GM18858 (cell line): ENCODE results near the gene ABCC1.
A peak's percentile ranks its signal among the peaks of the same experiment; 100 is the strongest.
"Not testable (repeated sequence)": the region's sequence is repeated elsewhere in the genome, so short reads cannot be mapped to it uniquely, and the experiment has no call there.

ENCODE experiments used
- ATAC-seq: cut with Tn5 transposase; IDR thresholded peaks from one replicate; pipeline ENCODE4 v1.9.1; 2021; ENCODE audit not compliant: unreplicated experiment

Gene ABCC1

DNA sequence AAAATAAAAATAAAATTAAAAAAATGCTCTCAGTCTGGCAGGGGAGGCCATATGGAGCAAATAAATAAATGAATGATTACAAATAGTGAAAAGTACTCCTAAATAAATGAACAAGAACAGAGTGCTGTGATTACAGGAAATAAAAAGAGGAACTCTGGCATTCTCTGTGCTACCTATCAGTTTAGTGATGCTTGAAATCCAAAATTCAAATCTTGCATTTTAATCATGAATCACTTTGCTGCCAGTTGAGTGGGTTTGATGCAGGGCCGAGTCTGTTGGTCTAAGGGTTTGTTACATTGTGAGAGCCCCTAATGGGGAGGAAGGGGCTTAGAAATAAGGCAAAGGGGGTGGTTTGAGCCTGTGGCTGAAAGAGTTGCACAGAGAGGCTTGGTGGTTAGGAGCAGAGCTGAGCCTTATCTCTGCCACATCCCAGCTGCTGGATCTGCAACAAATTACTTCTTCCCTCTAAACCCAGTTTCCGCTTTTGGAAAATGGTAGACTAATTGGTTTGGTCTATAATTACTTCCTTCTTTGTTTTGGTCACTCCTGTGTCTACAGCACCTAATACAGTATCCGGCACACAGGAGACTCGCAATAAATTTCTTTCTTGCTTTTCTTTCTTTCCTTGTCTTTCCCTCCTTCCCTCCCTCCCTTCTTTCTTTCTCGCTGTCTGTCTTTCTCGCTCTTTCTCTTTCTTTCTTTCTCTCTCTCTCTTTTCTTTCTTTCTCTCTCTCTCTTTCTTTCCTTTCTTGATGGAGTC is 6.3 kb upstream of the ABCC1 start:
- no peak for ATAC-seq

DNA sequence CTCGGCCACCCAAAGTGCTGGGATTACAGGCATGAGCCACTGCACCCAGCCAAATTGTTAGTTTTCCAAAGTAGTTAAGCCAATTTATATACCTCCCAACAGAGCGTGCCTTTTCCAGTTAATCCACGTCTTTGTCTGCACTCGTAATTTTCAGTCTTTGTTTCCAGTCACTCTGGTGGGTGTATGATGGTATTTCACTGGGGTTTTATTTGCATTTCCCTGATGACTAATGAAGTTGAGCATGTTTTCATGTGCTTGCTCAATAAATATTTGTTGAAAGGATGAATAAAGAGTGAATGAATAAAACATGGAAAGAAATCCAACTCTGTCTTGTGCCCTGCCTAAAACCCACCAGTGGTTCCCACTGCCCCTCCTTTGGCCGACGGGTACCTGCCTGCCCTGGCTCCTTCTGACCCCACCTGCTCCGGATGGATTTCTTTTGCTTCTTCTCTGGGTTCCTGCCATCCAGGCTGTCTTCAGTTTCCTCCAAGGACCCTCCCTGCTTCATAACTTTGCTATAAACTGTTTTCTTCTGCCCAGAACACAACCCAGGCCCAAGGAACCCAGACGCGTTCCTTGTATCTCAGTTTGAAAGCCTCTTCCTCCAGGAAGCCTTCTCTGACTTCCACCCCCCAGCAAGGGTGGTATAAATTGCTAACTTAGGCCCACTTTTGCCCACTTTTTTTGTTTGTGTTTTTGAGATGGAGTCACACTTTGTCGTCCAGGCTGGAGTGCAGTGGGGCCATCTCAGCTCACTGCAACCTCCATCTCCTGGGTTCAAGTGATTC is 3.0 kb upstream of the ABCC1 start:
- ATAC-seq, result no peak

DNA sequence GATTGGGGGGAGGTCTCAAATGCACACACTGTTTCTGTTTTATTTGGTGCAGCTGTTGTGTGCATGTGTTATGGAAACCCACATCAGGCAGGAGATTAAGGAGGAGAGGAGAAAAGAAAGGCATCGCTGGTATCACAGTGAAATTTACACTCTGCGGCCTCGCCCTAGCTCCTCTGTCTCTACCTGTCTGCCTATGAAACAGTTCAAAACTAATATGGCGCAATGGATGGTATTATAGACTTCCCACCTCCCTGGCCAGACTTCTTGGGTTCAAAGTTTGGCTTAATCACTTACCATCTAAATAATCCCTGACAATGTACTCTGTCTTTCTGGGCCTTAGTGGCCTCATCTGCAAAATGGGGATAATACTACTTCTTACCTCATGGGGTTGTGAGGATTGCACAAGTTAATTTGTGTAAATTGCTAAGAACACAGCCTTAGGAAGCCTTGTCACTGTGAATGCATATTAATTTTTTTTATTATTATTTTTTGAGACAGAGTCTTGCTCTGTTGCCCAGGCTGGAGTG is 1.4 kb upstream of the ABCC1 start:
- ATAC-seq, result no peak

DNA sequence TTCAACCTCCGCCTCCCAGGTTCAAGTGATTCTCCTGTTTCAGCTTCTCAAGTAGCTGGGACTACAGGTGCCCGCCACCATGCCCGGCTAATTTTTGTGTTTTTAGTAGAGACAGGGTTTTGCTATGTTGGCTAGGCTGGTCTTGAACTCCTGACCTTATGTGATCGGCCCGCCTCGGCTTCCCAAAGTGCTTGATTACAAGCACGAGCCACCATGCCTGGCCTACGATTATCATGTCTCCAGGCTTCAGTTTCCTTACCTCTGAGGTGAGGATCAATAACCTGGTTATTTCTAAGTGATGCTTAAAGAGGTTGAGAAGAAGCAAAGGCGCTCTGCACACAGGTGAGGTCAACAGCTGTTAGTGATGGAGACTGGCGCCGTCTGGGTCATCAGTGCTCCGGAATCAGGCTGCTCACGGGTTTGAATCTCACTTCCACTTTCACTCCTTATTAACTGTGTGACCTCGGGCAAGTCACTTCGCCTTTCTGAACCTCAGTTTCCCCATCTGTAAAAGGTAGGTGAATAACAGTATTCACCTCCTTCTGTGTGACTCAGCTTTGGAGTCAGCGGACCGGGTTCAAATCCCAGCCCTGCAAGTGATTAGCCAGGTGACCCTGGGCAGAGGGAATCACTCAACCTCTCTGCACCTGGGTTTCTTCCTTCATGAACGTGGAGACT is 745 bp upstream of the ABCC1 start:
- ATAC-seq, result no peak

GRCh38 chr16:15950161-15950854 is 892 bp downstream of the ABCC1 start:
- no peak for ATAC-seq

GRCh38 chr16:15950869-15951268 is 1.5 kb downstream of the ABCC1 start:
- no peak for ATAC-seq

GRCh38 chr16:15951852-15952251 is 2.4 kb downstream of the ABCC1 start:
- no peak for ATAC-seq

DNA sequence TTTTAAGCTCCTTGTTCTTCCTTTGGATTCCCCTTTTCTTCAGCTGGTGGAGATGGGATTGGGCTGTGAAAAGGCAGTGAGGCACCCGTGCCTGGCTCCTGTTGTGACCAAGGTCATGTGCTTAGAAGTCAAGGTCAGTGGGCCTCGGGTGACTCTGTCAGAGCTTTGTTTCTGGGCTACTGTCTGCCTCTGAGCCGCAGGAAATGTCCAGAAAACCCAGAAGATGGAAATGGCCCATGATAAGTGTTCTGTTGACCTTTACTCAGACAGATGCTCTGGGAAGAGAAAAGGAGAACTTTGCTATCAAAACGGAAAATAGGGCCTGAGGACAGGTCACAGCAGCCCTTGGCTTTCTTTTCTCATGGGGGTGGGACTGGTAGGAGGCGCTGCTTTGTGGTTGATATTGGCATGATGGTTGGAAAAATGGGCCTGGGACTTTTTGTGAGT is 2.9 kb downstream of the ABCC1 start:
- ATAC-seq, result no peak

- ATAC-seq, result no peak
These were observed 4.1 kb downstream of the ABCC1 start for GRCh38 chr16:15953477-15953876.

DNA sequence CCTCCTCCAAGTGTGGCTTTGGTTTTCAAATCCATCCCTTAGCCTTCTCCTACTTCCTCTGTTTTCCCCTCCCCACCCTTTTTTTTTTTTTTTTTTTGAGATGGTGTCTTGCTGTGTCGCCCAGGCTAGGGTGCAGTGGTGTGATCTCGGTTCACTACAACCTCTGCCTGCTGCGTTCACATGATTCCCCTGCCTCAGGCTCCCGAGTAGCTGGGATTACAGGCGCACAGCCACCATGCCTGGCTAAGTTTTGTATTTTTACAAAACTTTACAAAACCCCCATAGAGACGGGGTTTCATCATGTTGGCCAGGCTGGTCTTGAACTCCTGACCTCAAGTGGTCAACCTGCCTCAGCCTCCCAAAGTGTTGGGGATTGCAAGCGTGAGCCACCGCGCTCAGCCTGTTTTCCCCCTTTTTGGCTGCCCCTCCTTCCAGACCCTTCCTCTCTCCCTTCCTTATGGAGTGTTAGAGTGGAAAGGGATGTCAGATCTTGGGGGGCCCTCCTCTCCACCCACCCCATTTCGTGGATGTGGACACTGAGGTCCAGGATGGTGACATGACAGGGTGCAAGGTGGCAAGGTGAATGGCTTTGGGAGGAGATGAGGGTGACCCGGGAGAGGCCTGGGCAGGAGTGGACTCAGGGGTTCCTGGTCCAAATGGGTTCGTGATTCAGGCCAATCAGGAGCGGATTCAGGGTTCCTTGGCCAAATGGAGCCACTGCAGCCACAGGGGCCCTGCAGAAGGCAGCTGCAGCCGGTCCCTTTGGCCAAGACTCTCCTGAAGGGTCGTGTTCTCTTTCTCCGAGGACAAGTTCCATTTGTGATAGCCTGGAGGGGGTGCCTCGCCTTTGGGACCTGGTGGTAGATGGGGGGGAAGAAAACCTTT is 4.8 kb downstream of the ABCC1 start:
- no peak for ATAC-seq

DNA sequence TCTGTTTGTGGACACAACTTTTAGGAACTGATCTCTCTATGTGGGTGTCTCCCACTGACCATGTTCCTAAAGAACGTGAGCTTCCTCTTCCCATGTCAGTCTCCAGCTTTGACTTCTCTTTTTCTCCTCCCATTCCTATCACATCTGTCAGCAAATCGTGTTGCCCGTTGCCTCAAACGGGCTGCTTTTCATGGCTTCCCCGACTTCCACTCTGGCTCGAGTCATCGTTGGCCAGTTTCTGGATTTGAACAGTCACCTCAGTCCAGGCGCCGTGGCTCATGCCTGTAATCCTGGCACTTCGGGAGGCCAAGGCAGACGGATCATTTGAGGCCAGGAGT is 5.4 kb downstream of the ABCC1 start:
- ATAC-seq, result no peak

GRCh38 chr16:15955425-15955824 is 6.0 kb downstream of the ABCC1 start:
- no peak for ATAC-seq

DNA sequence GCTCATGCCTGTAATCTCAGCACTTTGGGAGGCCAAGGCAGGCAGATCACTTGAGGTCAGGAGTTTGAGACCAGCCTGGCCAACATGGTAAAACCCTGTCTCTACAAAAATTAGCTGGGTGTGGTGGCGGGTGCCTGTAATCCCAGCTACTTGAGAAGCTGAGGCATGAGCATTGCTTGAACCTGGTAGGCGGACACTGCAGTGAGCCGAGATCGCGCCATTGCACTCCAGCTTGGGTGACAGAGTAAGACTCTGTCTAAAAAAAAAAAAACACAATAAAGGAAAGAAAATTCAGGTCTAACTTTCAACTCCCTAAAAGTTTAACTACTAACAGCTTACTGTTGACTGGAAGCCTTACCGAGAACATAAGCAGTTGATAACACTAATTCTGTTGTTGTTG is 6.7 kb downstream of the ABCC1 start:
- ATAC-seq, result not testable (repeated sequence)

- ATAC-seq, result no peak
These were observed 9.4 kb downstream of the ABCC1 start for GRCh38 chr16:15958703-15959348.

DNA sequence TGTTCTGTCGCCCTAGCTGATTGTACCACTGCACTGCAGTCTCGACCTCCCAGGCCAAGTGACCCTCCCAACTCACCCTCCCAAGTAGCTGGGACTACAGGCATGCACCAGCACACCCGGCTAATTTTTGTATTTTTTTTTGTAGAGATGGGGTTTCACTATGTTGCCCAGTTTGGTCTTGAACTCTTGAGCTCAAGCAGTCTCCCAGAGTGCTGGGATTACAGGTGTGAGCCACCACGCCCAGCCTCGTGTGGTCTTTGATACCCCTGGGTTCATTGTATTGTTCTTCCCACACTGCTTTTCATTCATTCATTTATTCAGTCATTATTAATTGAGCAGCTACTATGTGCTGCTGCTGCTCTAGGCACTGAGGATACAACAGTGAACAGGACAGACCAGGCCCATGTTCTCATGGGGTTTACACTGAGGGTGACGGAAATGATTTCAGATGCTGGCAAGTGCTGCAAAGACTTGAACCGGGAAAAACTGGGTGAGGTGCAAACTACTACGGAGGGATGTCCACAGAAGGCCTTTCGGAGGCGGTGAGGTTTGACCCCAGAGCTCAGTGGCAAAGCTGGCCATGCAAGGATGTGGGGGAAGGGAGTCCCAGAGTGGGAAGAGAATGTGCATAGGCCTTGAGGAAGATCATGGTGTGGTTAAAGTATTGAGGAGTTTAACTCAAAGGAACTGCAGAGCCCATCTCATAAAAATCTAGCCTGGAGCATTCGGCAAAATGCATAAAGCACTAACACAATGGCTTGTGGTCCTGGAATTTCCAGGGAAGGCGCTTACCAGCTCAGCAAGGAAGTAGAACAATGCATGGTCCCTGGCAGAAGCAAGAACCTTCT is 10.9 kb downstream of the ABCC1 start:
- ATAC-seq, result no peak

DNA sequence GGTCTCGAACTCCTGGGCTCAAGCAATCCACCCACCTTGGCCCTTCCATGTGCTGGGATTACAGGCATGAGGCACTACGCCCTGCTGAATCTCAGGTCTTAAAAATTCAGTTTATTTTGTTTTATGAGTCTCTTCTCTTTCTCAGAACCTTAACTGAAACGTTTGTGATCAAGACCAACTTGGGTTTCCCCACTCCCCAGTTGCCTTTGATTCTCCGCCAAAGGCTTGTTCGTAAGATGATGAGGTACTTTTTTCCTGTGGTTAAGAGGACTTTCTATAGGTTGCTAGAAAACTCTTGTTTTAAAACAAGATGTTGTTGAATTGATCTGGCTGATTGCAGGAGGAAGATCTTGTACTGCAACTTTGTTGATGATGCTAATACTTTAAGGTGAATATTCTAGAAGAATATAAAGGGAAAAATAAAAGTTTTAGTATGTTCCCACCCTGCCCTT is 11.7 kb downstream of the ABCC1 start:
- ATAC-seq, result peak; percentile 63

- peak; percentile 19 for ATAC-seq
These were observed 12.2 kb downstream of the ABCC1 start for GRCh38 chr16:15961571-15962090.

DNA sequence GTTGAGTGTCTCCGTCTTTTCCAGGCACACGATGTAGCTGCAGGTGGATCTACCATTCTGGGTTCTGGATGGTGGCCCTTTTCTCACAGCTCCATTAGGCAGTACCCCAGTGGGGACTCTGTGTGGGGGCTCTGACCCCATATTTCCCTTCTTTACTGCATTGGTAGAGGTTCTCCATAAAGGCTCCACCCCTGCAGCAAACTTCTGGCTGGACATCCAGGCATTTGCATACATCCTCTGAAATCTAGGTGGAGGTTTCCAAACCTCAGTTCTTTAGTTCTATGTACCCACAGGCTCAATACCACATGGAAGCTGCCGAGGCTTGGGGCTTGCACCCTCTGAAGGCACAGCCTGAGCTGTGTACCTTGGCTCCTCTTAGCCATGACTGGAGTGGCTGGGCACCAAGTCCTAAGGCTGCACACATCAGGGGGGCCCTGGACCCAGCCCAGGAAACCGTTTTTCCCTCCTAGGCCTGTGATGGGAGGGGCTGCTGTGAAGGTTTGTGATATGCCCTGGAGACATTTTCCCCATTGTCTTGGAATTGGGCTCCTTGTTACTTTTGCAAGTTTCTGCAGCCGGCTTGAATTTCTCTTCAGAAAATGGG is 14.0 kb downstream of the ABCC1 start:
- no peak for ATAC-seq
